ENCODE results near the gene TP53RK.
"Not testable (repeated sequence)": the region's sequence is repeated elsewhere in the genome, so short reads cannot be mapped to it uniquely, and the experiment has no call there.

Gene TP53RK

DNA sequence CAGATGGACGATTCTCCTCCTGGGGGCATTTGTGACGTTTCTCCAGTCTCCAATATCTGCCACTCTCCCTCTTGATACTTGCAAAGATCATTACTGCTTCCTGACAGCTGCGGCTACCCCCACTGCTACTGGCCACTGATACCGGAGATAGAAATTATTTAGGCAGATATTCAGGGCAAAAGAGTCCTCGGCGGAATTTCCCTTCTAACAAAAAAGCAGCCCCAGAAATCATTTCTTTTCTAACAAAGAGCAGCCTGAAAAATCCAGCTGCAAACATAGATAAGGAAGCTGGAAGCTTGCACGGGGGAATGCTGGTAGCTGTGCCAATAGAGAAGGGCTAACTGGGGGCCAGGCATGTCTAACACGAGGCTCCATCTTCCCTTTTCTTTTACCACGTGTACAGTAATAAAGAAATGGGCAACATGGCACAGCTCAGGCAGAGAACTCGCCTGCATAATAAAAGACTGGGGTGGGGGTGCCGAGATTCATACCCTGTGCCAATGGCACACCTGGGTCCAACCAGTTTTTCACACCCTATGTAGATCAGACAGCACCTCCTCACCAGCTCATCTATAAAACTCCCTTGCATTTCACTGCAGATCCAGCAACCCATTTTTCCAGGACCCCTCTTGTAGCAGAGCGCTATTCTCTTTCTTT is 6.1 kb downstream of the TP53RK start:
- DNase-seq (ENCODE audit: low read depth in 2 of 2) = no peak

DNA sequence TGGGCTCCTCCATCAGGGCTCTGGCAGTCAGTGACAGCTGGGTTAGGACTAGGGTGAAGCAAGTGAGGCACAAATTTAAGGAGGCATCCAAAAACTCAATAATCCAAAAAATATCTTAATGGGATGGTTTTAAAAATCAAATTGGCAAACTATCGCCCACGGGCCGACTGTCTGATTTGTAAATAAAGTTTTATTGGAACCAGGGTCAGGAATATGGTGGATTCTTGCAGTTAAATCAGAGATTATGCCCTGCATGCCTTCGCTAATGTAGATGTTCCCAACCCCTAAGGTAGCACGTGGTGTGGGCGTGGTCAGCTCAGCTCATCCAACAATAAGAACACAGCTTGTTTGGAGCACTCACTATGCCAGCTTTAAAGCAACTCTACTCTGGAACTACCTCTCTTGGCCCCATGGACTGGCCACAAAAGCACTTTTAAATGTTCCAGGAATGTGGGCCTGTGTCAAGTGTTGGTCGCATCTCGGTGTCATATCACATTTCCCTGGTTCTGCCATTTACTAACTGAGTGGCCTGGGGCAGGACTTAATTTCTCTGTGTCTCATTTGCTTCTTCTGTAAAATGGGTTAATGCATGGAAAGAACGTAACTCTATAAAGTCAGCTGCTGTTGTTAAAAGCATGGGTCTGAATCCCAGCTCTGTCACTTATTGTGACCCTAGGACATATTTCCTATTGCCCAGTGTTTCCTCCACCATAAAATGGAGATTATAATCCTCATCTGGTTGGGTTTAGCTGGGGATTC is 7.0 kb downstream of the TP53RK start:
- no peak for DNase-seq (ENCODE audit: low read depth in 2 of 2)

DNA sequence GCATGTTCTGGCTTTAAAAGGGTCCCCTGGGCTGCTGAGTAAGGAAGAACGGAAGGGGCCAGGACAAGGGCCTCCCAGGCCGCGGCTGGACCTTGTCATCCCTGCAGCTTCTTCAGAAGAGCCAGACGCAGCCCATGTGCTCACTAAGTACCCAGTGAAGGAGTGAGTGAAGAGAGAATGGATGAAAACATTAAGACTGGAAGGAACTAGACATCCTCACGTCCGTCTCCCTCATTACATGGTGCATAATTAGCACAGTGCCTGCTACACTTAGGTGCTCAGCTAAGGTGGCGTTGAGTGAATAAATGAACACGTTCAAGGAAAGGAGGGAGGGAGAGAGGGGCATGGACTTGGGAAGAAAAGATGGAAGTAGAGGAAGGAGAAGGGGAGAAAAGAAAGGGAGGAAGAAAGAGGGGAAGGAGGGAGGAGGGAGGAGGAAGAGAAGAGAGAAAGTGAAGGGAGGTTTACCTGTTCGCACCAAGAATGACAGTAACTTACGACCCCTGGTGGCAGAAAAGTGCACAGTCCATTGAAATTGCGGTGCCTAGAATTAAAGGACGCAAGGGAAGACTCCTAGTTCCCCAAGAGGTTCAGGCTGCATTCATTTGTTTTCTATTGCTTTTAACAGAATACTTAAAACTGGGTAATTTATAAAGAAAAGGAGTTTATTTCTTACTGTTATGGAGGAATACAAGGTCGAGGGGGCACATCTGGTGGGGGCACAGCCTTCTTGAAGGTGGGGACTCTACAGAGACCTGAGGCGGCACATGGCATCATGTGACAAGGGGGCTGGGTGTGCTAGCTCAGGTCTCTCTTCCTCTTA is 8.0 kb downstream of the TP53RK start:
- no peak for DNase-seq (ENCODE audit: low read depth in 2 of 2)

DNA sequence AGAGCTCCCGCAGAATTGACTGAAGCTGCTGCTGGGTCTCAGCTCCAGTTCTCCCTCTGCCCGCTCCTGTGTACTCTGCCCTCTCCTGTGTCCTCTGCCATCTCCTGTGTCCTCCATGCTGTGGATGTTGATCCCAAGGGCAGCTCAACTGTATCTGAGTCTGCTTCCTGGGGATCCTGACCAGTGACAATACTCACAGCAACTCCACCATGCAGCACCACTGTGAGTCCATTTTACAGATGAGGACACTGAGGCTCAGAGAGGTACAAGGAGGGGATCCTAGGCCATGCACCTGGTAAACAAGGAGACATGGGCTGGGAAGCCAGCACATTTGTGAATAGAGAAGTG is 8.6 kb downstream of the TP53RK start:
- DNase-seq (ENCODE audit: low read depth in 2 of 2) = no peak

DNA sequence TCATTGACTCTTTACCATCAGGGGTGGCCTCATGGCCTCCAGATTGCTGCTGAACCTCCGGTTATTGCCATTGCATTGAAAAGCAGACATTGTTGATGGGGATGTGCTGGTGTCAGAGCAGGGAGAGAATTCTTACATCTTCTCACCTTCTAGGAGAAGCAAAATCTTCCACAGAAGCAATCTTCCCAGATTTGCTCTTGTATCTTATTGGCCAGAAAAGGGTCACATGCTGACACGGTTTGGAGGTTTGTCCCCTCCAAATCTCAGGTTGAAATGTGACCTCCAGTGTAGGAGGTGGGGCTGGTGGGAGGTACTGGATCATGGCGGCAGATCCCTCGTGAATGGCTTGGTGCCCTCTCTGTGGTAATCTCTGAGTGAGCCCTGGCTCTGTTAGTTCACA is 10.7 kb downstream of the TP53RK start:
- no peak for DNase-seq (ENCODE audit: low read depth in 2 of 2)

DNA sequence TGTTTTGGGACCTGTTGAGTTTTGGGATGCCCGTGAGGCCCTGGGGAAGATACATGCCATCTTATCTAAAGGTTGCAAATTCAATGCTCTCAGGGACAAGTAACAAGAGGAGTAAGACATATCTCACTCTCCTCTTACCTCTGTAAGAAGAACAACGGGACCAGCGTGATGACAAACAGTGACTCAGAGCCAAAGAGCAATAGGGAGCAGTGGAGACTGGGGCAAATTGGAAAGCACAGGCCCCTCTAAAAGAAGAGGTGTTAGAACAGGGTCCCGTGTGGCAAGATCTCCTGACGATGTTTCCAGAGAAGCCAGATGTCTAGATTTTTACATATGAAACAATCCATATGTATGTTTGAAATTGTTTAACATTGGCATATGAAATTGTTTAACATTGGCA is 11.6 kb downstream of the TP53RK start:
- no peak for DNase-seq (ENCODE audit: low read depth in 2 of 2)

DNA sequence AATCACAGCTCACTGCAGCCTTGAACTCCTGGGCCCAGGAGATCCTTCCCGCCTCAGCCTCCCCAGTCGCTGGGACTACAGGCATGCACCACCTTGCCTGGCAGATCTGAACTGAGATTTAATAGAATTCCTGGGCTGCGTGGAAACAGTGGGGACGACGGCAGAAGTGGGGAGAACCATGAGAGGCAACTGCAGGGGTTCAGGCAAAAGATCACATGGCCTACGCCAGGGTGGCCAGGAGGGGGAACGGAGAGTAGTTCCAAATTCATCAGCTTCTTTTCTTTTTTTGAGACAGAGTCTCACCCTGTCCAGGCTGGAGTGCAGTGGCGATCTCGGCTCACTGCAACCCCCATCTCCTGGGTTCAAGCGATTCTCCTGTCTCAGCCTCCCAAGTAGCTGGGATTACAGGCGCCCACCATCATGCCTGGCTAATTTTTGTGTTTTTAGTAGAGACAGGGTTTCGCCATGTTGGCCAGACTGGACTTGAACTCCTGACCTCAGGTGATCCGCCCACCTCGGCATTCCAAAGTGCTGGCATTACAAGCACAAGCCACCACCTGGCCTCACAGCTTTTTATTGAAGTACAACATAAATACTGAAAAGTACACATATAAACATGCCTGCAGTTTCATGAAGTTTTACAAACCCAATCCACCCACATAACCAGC is 12.5 kb downstream of the TP53RK start:
- DNase-seq (ENCODE audit: low read depth in 2 of 2) = not testable (repeated sequence)

DNA sequence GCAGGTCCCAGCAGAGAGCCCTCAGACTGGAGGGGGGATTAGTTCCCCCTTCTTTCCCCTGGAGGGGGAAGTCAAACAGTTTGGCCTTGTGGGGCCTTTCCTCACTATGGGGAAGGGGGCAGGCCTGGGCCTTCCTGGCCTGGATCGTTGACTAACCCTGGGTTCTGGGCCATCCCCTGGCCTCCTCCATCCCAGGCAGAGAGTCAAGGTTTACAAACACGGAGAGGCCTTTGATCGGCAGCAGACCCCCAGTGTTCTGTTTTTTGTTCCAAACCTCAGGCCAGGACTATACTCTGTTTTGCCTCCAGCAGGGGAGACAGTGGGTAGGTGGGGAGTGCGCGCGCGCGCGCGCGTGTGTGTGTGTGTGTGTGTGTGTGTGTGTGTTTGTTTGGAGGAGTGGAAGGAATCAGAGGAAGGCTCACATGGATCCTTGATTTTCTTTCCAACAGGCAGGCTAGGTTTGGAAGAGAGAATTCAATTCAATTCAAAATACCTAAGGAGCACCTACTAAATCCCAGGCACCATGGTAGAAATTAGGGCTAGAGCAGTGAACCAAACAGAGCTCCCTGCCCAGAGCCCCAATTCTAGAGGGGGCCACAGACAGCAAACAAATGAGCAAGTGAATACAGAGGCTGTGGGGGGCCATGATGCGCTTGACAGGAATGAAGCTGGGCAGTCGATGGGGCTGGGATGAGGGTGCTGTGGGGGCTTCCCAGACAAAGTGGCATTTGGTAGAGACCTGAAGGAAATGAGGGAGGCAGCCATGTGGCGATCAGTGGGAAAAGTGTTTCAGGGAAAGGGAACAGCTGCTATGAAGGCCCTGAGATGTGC is 14.8 kb downstream of the TP53RK start:
- no peak for DNase-seq (ENCODE audit: low read depth in 2 of 2)

DNA sequence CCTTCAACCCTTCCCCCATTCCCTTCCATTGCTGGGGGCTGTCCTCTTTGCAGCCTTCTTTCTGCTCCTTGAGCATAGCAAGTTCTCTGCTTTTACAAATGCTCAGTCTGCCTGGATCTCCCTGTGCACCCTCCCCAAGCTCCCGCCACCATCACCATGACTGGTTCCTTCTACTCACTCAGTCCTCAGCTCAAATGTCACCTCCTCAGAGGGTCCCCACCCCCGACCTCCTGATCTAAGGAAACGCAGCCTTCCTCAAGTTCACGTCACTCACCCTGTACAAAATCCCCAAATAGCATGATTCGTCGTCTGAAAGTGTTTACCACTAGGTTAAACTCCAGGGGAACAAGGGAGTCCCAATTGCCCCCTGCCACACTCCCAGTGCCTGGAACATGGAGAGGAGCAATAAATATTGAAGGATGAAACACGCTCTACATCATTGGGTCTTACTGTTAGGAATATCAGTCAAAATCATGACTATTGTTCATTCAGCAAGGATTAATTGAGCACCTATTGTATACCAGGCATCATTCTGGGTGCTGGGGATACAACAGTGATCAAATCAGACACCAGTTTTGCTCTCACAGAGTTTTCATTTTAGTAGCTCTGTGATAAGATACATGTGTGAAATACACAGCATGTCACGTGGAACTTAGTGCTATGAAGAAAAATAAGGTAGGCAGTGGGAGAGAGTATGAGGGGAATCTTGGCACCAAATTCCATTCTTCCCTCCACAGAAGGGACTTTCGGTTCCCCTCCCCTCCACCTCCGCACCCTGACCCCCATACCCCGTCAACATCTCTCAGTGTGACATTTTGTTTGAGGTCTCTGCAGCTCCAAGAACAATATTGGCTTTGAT is 15.6 kb downstream of the TP53RK start:
- DNase-seq (ENCODE audit: low read depth in 2 of 2) = no peak

DNA sequence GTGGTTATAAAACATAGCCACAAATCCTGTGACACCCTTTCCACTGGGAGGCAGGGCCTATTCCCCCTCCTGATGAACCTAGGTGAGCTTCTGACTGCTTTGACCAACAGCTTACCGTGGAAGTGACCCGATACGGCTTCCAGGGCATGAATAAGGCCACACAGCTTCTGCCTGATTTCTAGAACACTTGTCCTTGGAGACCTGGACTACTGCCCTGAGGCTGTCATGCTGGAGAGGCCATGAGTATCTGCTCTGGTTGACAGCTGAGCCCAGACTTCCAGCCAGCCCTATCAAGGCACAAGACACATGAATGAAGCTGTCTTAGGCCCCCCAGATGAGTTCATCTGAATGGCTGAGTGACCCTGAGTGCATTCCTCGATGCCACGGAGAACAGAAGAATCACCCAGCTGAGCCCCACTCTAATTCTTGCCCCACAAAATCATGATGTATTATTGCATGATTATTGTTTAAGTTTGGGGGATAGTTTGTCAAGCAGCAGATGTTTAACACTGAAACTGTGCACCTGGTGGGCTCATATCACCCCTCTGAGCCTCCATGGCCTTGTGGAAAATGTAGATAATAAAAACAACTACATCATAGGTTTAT is 16.6 kb downstream of the TP53RK start:
- DNase-seq (ENCODE audit: low read depth in 2 of 2) = no peak

DNA sequence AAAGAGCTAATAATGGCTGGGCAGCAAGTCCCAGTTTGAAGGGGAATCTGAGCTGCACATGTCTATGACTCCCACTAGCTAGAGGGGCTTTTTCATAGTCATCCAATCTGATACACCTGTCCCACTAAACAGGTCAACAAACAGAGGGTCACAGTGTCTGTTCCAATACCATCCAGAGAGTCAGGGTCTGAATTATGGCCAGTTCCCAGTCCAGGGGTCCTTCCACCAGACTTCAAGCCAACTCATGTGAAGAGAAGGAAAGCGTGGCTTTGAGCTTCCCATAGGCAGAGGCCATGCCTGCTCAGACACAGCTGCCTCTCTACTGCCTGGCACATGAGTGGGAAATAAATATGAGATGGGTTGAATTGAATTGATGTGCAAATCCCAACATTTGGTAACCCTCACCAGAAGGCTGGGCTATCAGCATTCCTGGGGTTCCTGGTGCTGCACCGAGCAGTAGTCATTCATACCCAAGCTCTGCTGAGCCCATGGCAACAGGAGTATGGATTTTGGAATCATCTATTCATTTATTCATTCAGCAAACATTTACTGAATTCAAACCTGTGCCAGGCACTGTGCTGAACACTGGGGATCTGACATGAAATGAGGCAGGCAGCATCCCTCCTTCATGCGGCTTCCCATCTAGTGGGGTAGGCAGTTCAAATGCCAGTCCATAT is 17.2 kb downstream of the TP53RK start:
- no peak for DNase-seq (ENCODE audit: low read depth in 2 of 2)

DNA sequence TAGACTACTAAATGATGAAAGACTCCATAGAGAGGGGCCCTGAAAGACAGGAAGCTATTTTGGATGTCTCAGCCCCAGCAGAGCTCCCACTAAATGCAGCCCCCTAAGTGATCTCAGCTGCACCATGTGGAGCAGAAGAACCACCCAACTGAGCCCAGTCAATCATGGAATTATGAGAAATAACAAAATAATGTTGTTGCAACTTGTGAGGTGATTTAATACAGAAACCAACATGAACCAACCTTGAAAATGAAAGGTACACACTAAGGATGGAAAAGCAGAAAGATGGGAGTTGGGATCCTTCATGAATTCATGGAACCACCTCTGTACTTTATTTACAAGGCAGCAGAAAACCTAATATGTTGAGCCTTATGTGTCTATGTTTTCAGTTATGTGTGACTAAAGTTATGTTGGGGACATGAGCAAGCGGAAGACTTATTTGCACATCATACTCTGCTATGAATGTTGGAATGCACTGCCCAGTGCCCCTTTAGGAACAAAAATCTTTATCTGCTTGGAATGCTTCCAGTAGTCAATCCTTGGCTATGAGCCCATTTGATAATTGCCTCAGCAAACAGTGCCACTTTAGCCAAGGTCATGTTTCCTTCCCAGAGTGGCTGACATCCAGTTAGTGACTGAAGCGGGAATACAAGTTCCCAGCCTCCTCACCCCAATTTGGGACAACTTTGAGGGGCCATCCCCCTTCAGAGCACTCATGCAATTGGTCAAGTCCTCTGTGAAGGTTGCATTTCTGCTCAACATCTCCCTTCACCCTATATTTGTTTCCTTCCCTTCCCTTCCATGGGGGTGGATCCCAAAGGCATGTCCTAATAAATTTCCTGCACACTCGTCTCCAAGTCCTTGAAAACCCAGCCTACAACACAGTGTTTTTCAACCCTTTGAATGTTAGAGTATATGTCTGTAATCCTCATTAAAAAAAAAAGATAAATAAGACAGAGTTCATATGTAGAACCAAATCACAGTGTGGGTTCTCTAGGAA is 18.4 kb downstream of the TP53RK start:
- DNase-seq (ENCODE audit: low read depth in 2 of 2) = no peak

DNA sequence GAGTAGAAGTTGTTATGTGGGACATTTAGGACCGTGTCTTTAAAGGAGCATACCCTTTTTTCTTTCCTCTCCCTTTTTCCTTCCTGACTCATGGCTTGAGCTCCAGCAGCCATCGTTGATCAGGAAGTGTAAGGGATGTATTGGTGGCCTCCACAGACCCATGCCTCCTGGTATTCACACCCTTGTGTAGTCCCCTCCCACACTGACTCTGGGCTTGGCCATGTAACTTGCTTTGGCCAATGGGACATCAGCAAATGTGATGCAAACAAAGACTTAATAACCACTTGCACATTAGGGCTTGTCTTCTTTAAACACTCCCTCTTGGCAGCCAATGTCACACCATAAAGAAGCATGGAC is 19.0 kb downstream of the TP53RK start:
- no peak for DNase-seq (ENCODE audit: low read depth in 2 of 2)

DNA sequence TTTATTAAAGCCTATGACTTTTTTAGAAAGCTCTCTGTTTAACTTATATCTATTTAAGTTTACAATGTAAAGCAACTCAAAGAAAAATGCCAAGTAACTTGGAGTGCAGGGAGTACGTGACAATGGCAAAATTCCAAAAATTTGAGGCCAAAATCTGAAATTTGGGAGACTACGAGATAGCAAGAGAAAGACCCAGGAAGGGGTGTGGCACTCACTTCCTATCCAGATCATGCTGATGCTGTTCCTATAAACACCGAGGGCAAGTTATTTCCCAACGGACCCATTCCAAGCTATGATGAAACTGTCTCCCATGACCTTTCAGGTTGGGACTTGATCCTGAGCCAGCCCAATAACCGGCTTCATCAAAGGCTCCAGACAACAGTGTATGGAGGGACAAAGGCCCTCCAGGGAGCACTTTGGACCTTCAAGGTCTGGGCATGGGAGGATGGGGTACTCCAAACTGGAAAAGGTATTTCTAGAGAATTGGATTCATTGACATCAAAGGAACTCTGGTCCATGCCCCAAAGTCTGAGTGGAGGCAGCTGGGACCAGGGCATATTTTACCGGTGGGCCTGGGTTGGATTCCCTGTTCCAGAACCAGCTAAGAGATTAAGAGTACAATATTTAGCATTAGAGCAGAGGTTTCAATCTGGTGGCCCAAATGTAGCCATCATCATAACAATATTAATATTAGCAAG is 22.3 kb downstream of the TP53RK start:
- no peak for DNase-seq (ENCODE audit: low read depth in 2 of 2)

DNA sequence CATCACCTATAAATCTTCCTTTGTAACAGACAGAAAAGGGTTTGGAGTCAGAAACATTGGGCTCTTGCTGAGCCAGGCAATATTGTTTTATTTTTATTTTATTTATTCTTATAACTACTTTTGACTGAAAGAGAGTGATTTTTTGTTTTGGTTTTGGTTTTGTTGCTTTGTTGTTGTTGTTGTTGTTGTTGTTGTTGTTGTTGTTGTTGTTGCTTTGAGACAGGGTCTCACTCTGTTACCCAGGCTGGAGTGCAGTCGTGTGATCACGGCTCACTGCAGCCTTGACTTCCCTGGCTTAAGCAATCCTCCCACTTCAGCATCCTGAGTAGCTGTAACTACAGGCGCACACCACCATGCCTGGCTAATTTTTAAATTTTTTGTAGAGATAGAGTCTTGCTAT is 22.9 kb downstream of the TP53RK start:
- no peak for DNase-seq (ENCODE audit: low read depth in 2 of 2)

DNA sequence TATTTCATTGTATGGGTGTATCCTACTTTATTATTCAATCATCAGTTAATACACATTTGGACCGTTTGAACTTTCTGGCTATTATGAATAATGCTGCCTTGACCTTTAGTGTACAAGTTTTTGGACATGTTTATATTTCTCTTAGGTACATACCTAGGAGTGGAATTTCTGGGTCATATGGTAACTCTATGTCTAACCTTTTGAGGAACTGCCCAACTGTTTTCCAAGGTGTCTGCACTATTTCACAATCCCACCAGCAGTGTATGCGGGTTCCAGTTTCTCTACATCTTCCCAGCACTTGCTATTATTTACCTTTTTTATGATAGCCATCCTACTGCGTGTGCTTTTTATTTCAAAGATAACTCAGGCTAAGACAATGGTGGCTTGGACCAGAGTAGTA is 23.6 kb downstream of the TP53RK start:
- DNase-seq (ENCODE audit: low read depth in 2 of 2) = no peak

DNA sequence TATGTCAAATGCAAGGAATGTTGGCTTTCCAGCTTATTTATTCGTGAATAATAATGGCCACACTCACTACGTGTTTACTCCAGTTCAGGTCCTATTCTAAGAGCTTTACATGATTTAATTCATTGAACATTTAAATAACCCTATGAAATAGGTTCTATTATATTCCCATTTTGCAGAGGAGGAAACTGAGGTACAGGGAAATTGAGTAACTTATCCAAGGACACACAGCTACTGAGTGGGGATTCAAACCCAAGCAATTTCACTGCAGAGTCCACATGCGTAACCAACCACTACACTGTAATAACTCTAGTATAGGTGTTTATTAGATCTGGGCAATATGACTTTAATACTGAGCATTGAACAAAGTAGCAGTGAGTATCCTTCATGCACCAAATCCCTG is 25.7 kb downstream of the TP53RK start:
- DNase-seq (ENCODE audit: low read depth in 2 of 2) = no peak

DNA sequence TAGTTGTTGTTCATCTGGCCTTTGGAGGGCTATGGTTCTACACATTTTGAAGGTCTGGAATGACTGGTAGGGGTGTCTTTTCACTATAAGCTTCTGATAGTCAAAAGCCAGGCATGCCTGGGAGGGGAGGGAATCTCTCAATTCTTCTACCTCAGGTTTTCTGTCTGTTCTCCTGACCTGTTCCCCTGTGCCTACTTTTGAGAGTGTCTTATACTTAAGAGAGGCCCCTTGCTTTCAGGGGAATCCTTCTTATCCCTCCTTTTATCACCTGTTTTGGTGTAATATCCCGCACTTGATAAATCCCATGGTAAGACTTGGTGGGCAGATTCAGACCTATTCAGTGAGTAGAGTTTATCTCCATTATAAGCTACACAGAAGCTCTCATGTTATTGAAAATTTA is 27.6 kb downstream of the TP53RK start:
- no peak for DNase-seq (ENCODE audit: low read depth in 2 of 2)

All from fibroblast of skin of left biceps (primary cell).